IMR-90 (cell line): Measurements from ENCODE around the gene NME7. TPM values are rescaled to one million over a fixed set of nuclear protein-coding genes. Genes with fewer than 3 reads are reported as not detected.

Experiments used
- ATAC-seq: fragments of 200-7000 bp; cut with Tn5 transposase; 2 replicates; pipeline ENCODE4 v1.9.1; 2020; ENCODE audit warnings: low read depth, mild to moderate bottlenecking, moderate library complexity
- BruUV-seq: library from RNA; stranded (reverse); fragments of 400-500 nt; replicated peaks from 2 replicates; lab custom pipeline; 2021; lab: Mats Ljungman, UMichigan
- CTCF ChIA-PET: fragments of 300-600 bp; formaldehyde crosslinking; extraction: SDS; loops from one replicate; lab custom pipeline; 2021; ENCODE audit warnings: antibody characterized with exemption; lab: Yijun Ruan, JAX
- POLR2A ChIA-PET: fragments of 300-600 bp; sonication (Branson Sonifier 250); formaldehyde crosslinking; loops from one replicate; lab custom pipeline; 2022; ENCODE audit warnings: antibody characterized with exemption; ENCODE audit not compliant: unreplicated experiment; lab: Charles Lee
- DNase-seq: peaks from one replicate; pipeline ENCODE4 v3.0.0; 2013
- H2AFZ ChIP-seq: replicated peaks from 2 replicates; pipeline ENCODE3; 2013; ENCODE audit warnings: low read length, mild to moderate bottlenecking; ENCODE audit not compliant: poor library complexity
- H2AK5ac ChIP-seq: 2 replicates; pipeline ENCODE4 v1.6.1; 2013; ENCODE audit warnings: low read depth, low read length, inconsistent platforms
- H2AK9ac ChIP-seq: replicated peaks from 2 replicates; pipeline ENCODE3; 2013; ENCODE audit warnings: mild to moderate bottlenecking, low read depth, low read length, moderate library complexity; ENCODE audit not compliant: poor library complexity
- H2BK120ac ChIP-seq: 2 replicates; pipeline ENCODE4 v1.6.1; 2013; ENCODE audit warnings: low read depth, low read length, inconsistent platforms
- H2BK15ac ChIP-seq: 3 replicates; pipeline ENCODE4 v1.6.1; 2013; ENCODE audit warnings: low read depth, low read length, inconsistent platforms
- H2BK20ac ChIP-seq: 2 replicates; pipeline ENCODE4 v1.6.1; 2013; ENCODE audit warnings: low read depth, mild to moderate bottlenecking, inconsistent platforms, low read length, moderate library complexity
- H2BK5ac ChIP-seq: 2 replicates; pipeline ENCODE4 v1.6.1; 2013; ENCODE audit warnings: mild to moderate bottlenecking, low read depth, low read length, inconsistent platforms; ENCODE audit not compliant: poor library complexity, severe bottlenecking
- H3K14ac ChIP-seq: replicated peaks from 2 replicates; pipeline ENCODE4 v1.6.1; 2013; ENCODE audit warnings: low read depth, low read length, inconsistent platforms
- H3K18ac ChIP-seq: 2 replicates; pipeline ENCODE4 v1.6.1; 2013; ENCODE audit warnings: low read depth, low read length, control low read depth
- H3K23ac ChIP-seq: 2 replicates; pipeline ENCODE4 v1.6.1; 2013; ENCODE audit warnings: low read depth, low read length, inconsistent platforms
- H3K27ac ChIP-seq: 2 replicates; pipeline ENCODE4 v1.5.1; 2013; ENCODE audit warnings: mild to moderate bottlenecking, control low read depth, low read length; ENCODE audit not compliant: insufficient read depth
- H3K27me3 ChIP-seq: 2 replicates; pipeline ENCODE4 v1.6.1; 2013; ENCODE audit warnings: low read length; ENCODE audit not compliant: control insufficient read depth, insufficient read depth
- H3K36me3 ChIP-seq: 2 replicates; pipeline ENCODE4 v1.6.1; 2013; ENCODE audit warnings: low read length, mixed read lengths; ENCODE audit not compliant: control insufficient read depth, insufficient read depth
- H3K4ac ChIP-seq: 2 replicates; pipeline ENCODE4 v1.6.1; 2013; ENCODE audit warnings: low read depth, low read length, inconsistent platforms
- H3K4me1 ChIP-seq: 2 replicates; pipeline ENCODE4 v1.6.1; 2013; ENCODE audit warnings: low read length, mixed read lengths; ENCODE audit not compliant: control insufficient read depth, insufficient read depth
- H3K4me2 ChIP-seq: 2 replicates; pipeline ENCODE4 v1.6.1; 2013; ENCODE audit warnings: low read depth, mild to moderate bottlenecking, control low read depth, low read length, moderate library complexity
- H3K4me3 ChIP-seq: 2 replicates; pipeline ENCODE4 v1.5.1; 2013; ENCODE audit warnings: low read depth, mild to moderate bottlenecking, control low read depth, low read length, moderate library complexity; ENCODE audit not compliant: insufficient read depth
- H3K56ac ChIP-seq: 2 replicates; pipeline ENCODE4 v1.6.1; 2013; ENCODE audit warnings: low read length, inconsistent platforms; ENCODE audit not compliant: insufficient read depth; ENCODE audit errors: extremely low read depth
- H3K79me1 ChIP-seq, 2 experiments: 2 replicates each; pipeline ENCODE4 v1.6.1; 2013; ENCODE audit warnings: low read length in 2 of 2, inconsistent platforms in 1 of 2, low read depth in 1 of 2
- H3K9ac ChIP-seq: 2 replicates; pipeline ENCODE4 v1.6.1; 2013; ENCODE audit warnings: low read depth, low read length, control low read depth
- H3K9me1 ChIP-seq: 2 replicates; pipeline ENCODE4 v1.6.1; 2013; ENCODE audit warnings: low read length, inconsistent platforms; ENCODE audit not compliant: insufficient read depth
- H3K9me3 ChIP-seq: 2 replicates; pipeline ENCODE4 v1.6.1; 2013; ENCODE audit warnings: low read length; ENCODE audit not compliant: control insufficient read depth, insufficient read depth
- H4K20me1 ChIP-seq: 2 replicates; pipeline ENCODE4 v1.6.1; 2013; ENCODE audit warnings: low read length, inconsistent platforms; ENCODE audit not compliant: insufficient read depth
- H4K5ac ChIP-seq: 2 replicates; pipeline ENCODE4 v1.6.1; 2013; ENCODE audit warnings: mild to moderate bottlenecking, low read depth, low read length, control low read depth
- H4K8ac ChIP-seq, 2 experiments: 2 replicates each; pipeline ENCODE4 v1.6.1; 2013; ENCODE audit warnings: low read depth in 2 of 2, low read length in 2 of 2, control low read depth in 1 of 2, inconsistent platforms in 1 of 2
- H4K91ac ChIP-seq: 2 replicates; pipeline ENCODE4 v1.6.1; 2013; ENCODE audit warnings: low read depth, low read length, inconsistent platforms; ENCODE audit not compliant: insufficient read depth
- BHLHE40 ChIP-seq: fragments of 150-350 bp; IDR thresholded peaks from 2 replicates; pipeline ENCODE4 v1.6.1; 2016; ENCODE audit warnings: mild to moderate bottlenecking, low read depth, low read length
- CEBPB ChIP-seq: IDR thresholded peaks from 2 replicates; pipeline ENCODE4 v1.6.1; 2012; ENCODE audit warnings: low read depth, low read length, improper control_type of control experiment
- CHD1 ChIP-seq: IDR thresholded peaks from 2 replicates; pipeline ENCODE4 v1.6.1; 2012; ENCODE audit warnings: low read depth, low read length, improper control_type of control experiment
- FOS ChIP-seq: fragments of 150-350 bp; IDR thresholded peaks from 2 replicates; pipeline ENCODE4 v1.6.1; 2016; ENCODE audit warnings: low read depth, low read length
- MAFK ChIP-seq: IDR thresholded peaks from 2 replicates; pipeline ENCODE4 v1.6.1; 2012; ENCODE audit warnings: low read depth, low read length, improper control_type of control experiment
- NFE2L2 ChIP-seq: fragments of 150-350 bp; IDR thresholded peaks from 2 replicates; pipeline ENCODE4 v1.6.1; 2016; ENCODE audit warnings: low read depth, mild to moderate bottlenecking, low read length
- POLR2A ChIP-seq: IDR thresholded peaks from 2 replicates; pipeline ENCODE4 v1.6.1; 2012; ENCODE audit warnings: mild to moderate bottlenecking, low read depth, low read length
- RAD21 ChIP-seq: IDR thresholded peaks from 2 replicates; pipeline ENCODE4 v1.6.1; 2012; ENCODE audit warnings: low read length, improper control_type of control experiment
- RCOR1 ChIP-seq: IDR thresholded peaks from 2 replicates; pipeline ENCODE4 v1.6.1; 2012; ENCODE audit warnings: mild to moderate bottlenecking, low read length, improper control_type of control experiment; ENCODE audit not compliant: insufficient replicate concordance
- RFX5 ChIP-seq: IDR thresholded peaks from 2 replicates; pipeline ENCODE4 v1.8.0; 2012; ENCODE audit warnings: low read depth, mild to moderate bottlenecking, low read length, moderate library complexity
- SMC3 ChIP-seq: fragments of 150-350 bp; IDR thresholded peaks from 2 replicates; pipeline ENCODE4 v1.6.1; 2016; ENCODE audit warnings: low read depth, mild to moderate bottlenecking, antibody characterized with exemption, low read length, moderate library complexity
- WGBS, 2 experiments: methylation state at CpG; one replicate each; pipeline versions ENCODE4 v1.1.5 to v1.1.7; 2013; ENCODE audit warnings: missing lambda C conversion rate in 2 of 2; ENCODE audit not compliant: insufficient read length in 1 of 2; ENCODE audit errors: extremely low coverage in 2 of 2; 5-methylcytosine and 5-hydroxymethylcytosine counted together
- dilution Hi-C: fragments of 300-500 bp; cut with HindIII; formaldehyde crosslinking; loops from one replicate; pipeline ENCODE4 v1.14.3; 2018; ENCODE audit warnings: low sequenced_read_pairs; ENCODE audit not compliant: unreplicated experiment
- in situ Hi-C: fragments of 300-500 bp; cut with MboI; formaldehyde crosslinking; loops from 3 replicates; pipeline ENCODE4 v1.14.3; 2019; ENCODE audit warnings: low sequenced_read_pairs, inconsistent platforms, mixed read lengths
- intact Hi-C: fragments of 100-400 bp; cut with micrococcal nuclease; formaldehyde crosslinking; loops from 2 replicates; pipeline ENCODE4 v1.10.0; 2022
- polyA plus RNA-seq, 3 experiments: library from polyadenylated mRNA; depleted of rRNA; stranded (reverse); fragments of >200 nt; gene quantifications; 2 replicates each; pipeline ENCODE4 v1.2.3, GENCODE V29; 2012; ENCODE audit warnings: low replicate concordance in 1 of 3
- total RNA-seq: library from RNA; depleted of rRNA; stranded (reverse); fragments of >200 nt; gene quantifications from 2 replicates; pipeline ENCODE4 v1.2.3, GENCODE V29; 2012
- TF ChIP-seq, protein P1 (sequence below): fragments of 150-350 bp; IDR thresholded peaks from 2 replicates; pipeline ENCODE4 v1.6.1; 2016; ENCODE audit warnings: low read depth, mild to moderate bottlenecking, low read length, moderate library complexity, borderline replicate concordance
- TF ChIP-seq, protein P2 (sequence below): conservative IDR thresholded peaks from 2 replicates; pipeline ENCODE4 v1.5.1; 2012; ENCODE audit warnings: mild to moderate bottlenecking, low read depth, low read length, improper control_type of control experiment
- TF ChIP-seq, protein P3 (sequence below): fragments of 150-350 bp; IDR thresholded peaks from 2 replicates; pipeline ENCODE4 v1.6.1; 2017; ENCODE audit warnings: mild to moderate bottlenecking, antibody characterized with exemption, low read length, low read depth

NME7 gene
- total and polyA plus RNA-seq, 2 of the 4 experiments (the other 2 are of a cell fraction) = 18.3 to 22.4 TPM

DNA sequence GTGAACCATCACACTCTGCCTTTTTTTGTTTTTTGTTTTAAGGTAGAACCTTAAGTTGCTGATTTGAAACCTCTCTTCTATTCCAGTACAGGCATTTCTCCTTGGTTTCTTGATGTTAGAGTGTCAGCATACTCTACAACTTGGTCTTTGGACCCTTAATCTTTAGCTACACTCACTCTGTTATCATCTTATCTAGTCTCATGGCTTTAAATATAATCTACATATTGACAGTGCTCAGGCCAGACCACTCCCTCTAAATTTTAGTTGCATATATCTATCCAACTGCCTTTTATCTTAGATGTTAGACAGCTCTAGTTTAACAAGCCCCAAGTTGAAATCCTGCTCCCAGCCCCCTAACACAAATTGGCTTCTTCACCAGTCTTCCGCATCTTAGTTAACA is 22.1 kb downstream of the NME7 start:
- Histone ChIP-seq H4K8ac (no peak overlapping the region), H3K14ac (no peak overlapping the region), H3K9me3 (no peaks in the 10 kb centered on the region), H3K9ac (no peak overlapping the region), H3K18ac (no peak overlapping the region), H2BK5ac (no peak overlapping the region), H3K36me3 (no peaks in the 10 kb centered on the region), H3K27me3 (no peaks in the 10 kb centered on the region), H3K23ac (no peak overlapping the region), H3K9me1 (no peaks in the 10 kb centered on the region), H2AK5ac (no peak overlapping the region), H2BK15ac (no peak overlapping the region), H4K91ac (no peak overlapping the region), H3K56ac (no peak overlapping the region), H2AFZ (no peak overlapping the region), H3K4me1 (no peaks in the 10 kb centered on the region), H3K4me3 (no peak overlapping the region), H3K79me1 (0 out of 4 replicates have a peak, but pooled peaks cover 0 to 3% of the 10 kb centered on the region in 2 experiments), H2BK20ac (no peak overlapping the region), H3K27ac (no peak overlapping the region), H2BK120ac (no peak overlapping the region), H4K20me1 (no peaks in the 10 kb centered on the region), H3K4me2 (no peak overlapping the region), H4K5ac (no peak overlapping the region), H2AK9ac (no peak overlapping the region), H3K4ac (no peak overlapping the region)
- intact Hi-C loops = loop anchor here (10.0 kb wide), 1 partner anchor 711 kb away; no protein-coding TSS in a partner anchor
- TF ChIP-seq NFE2L2 = no peak
- TF ChIP-seq BHLHE40 = no peak
- no peak for TF ChIP-seq MAFK
- no peak for TF ChIP-seq SMC3
- no peak for TF ChIP-seq POLR2A
- TF ChIP-seq, protein P1, sequence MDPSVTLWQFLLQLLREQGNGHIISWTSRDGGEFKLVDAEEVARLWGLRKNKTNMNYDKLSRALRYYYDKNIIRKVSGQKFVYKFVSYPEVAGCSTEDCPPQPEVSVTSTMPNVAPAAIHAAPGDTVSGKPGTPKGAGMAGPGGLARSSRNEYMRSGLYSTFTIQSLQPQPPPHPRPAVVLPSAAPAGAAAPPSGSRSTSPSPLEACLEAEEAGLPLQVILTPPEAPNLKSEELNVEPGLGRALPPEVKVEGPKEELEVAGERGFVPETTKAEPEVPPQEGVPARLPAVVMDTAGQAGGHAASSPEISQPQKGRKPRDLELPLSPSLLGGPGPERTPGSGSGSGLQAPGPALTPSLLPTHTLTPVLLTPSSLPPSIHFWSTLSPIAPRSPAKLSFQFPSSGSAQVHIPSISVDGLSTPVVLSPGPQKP = no peak
- TF ChIP-seq, protein P2, sequence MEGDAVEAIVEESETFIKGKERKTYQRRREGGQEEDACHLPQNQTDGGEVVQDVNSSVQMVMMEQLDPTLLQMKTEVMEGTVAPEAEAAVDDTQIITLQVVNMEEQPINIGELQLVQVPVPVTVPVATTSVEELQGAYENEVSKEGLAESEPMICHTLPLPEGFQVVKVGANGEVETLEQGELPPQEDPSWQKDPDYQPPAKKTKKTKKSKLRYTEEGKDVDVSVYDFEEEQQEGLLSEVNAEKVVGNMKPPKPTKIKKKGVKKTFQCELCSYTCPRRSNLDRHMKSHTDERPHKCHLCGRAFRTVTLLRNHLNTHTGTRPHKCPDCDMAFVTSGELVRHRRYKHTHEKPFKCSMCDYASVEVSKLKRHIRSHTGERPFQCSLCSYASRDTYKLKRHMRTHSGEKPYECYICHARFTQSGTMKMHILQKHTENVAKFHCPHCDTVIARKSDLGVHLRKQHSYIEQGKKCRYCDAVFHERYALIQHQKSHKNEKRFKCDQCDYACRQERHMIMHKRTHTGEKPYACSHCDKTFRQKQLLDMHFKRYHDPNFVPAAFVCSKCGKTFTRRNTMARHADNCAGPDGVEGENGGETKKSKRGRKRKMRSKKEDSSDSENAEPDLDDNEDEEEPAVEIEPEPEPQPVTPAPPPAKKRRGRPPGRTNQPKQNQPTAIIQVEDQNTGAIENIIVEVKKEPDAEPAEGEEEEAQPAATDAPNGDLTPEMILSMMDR = no peak
- no peak for TF ChIP-seq RCOR1
- TF ChIP-seq, protein P3, sequence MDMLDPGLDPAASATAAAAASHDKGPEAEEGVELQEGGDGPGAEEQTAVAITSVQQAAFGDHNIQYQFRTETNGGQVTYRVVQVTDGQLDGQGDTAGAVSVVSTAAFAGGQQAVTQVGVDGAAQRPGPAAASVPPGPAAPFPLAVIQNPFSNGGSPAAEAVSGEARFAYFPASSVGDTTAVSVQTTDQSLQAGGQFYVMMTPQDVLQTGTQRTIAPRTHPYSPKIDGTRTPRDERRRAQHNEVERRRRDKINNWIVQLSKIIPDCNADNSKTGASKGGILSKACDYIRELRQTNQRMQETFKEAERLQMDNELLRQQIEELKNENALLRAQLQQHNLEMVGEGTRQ = no peak
- no peak for TF ChIP-seq RAD21
- no peak for TF ChIP-seq FOS
- TF ChIP-seq RFX5 = no peak
- no peak for TF ChIP-seq CHD1
- no peak for TF ChIP-seq CEBPB
- no TSS peak for BruUV-seq
- in situ Hi-C loops = loop anchor here (10.0 kb wide), 1 partner anchor 911 kb away; no protein-coding TSS in a partner anchor
- 100% methylated on average over 1 of the region's 1 CpG; no CpG with 5 or more reads in 1 of the 2 experiments for WGBS, 2 experiments
- DNase-seq (no peak), ATAC-seq (no peak)
- POLR2A ChIA-PET = no interaction called here
- CTCF ChIA-PET = interaction anchor here (0.9 kb wide), 1 partner anchor 16 kb away, joined by 3 read pairs; no protein-coding TSS in a partner anchor
- dilution Hi-C loops = no loop called here
